ENCODE measurements around the gene POTEH.
"Not testable (repeated sequence)": the region's sequence is repeated elsewhere in the genome, so short reads cannot be mapped to it uniquely, and the experiment has no call there.

DNA sequence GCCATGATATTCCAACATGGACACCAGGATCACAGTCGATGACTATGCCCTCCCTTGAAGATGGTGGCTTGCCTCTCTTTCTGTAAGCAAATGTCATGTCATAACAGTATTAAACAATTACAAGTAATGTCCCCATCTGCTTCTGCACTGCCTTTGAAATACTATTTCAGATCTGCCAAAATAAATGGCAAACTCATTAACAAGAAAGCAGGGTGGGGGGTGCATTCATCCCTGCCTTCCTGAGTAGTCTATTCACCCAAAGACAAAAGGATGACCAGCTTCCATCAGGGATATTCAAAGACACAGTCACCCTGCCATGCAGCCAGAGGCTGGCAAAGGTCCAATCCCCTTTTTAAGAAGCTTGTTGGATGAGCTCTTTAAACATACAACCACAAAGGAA lies 73.7 kb downstream of the POTEH start:
- not testable (repeated sequence) for TF ChIP-seq CTCF (IDR thresholded peaks at IDR 0.05; ENCODE audit: insufficient read depth, low read length); POLR2AphosphoS5 (IDR thresholded peaks at IDR 0.05; ENCODE audit: low read depth)
- TF ChIP-seq, protein P1, sequence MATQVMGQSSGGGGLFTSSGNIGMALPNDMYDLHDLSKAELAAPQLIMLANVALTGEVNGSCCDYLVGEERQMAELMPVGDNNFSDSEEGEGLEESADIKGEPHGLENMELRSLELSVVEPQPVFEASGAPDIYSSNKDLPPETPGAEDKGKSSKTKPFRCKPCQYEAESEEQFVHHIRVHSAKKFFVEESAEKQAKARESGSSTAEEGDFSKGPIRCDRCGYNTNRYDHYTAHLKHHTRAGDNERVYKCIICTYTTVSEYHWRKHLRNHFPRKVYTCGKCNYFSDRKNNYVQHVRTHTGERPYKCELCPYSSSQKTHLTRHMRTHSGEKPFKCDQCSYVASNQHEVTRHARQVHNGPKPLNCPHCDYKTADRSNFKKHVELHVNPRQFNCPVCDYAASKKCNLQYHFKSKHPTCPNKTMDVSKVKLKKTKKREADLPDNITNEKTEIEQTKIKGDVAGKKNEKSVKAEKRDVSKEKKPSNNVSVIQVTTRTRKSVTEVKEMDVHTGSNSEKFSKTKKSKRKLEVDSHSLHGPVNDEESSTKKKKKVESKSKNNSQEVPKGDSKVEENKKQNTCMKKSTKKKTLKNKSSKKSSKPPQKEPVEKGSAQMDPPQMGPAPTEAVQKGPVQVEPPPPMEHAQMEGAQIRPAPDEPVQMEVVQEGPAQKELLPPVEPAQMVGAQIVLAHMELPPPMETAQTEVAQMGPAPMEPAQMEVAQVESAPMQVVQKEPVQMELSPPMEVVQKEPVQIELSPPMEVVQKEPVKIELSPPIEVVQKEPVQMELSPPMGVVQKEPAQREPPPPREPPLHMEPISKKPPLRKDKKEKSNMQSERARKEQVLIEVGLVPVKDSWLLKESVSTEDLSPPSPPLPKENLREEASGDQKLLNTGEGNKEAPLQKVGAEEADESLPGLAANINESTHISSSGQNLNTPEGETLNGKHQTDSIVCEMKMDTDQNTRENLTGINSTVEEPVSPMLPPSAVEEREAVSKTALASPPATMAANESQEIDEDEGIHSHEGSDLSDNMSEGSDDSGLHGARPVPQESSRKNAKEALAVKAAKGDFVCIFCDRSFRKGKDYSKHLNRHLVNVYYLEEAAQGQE (IDR thresholded peaks at IDR 0.05; ENCODE audit: insufficient replicate concordance, low read depth): not testable (repeated sequence)
